Body of pancreas (tissue), 4 donors: ENCODE results near the gene DPP9.

Experiments used
- POLR2A ChIP-seq, 3 donors: fragments of 450-650 bp; IDR thresholded peaks; one replicate each; pipeline ENCODE4 v1.6.1; 2016; ENCODE audit warnings: antibody characterized with exemption in 3 of 3, mild to moderate bottlenecking in 2 of 3
- TF ChIP-seq, protein P1 (sequence below), 7 experiments: fragments of 450-650 bp in 4 of 7; fragments of 200-600 bp in 3 of 7; sonication (generic) in 3 of 7; IDR thresholded peaks; one replicate each; pipeline ENCODE4 v1.5.1; 2016 to 2019; ENCODE audit warnings: antibody characterized with exemption in 7 of 7

DNA sequence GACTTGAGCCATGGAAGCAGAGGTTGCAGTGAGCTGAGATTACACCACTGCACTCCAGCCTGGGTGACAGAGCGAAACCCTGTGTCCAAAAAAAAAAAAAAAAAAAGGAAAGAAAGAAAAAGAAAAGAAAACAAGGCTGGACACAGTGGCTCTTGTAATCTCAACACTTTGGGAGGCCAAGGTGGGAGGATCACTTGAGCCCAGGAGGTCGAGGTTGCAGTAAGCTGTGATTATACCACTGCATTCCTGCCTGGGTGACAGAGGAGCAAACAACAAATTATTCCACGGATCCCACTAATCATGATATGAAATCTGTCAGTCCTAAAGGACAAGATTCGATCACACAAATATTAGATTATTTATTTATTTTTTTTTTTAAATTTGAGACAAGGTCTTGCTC is 50.4 kb downstream of the DPP9 start:
- TF ChIP-seq POLR2A (IDR thresholded peaks at IDR 0.05): no peak
- TF ChIP-seq, protein P1, sequence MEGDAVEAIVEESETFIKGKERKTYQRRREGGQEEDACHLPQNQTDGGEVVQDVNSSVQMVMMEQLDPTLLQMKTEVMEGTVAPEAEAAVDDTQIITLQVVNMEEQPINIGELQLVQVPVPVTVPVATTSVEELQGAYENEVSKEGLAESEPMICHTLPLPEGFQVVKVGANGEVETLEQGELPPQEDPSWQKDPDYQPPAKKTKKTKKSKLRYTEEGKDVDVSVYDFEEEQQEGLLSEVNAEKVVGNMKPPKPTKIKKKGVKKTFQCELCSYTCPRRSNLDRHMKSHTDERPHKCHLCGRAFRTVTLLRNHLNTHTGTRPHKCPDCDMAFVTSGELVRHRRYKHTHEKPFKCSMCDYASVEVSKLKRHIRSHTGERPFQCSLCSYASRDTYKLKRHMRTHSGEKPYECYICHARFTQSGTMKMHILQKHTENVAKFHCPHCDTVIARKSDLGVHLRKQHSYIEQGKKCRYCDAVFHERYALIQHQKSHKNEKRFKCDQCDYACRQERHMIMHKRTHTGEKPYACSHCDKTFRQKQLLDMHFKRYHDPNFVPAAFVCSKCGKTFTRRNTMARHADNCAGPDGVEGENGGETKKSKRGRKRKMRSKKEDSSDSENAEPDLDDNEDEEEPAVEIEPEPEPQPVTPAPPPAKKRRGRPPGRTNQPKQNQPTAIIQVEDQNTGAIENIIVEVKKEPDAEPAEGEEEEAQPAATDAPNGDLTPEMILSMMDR (IDR thresholded peaks at IDR 0.05): no peak
